NCI-H1105 treated with DMSO at 0.1 percent for 48 hours (cell line): ENCODE results near the gene B3GALT5.
"Not testable (repeated sequence)": the region's sequence is repeated elsewhere in the genome, so short reads cannot be mapped to it uniquely, and the experiment has no call there.

Experiments used
- DNase-seq: peaks from one replicate; lab custom pipeline; 2025; lab: John Stamatoyannopoulos, UW

The B3GALT5 gene

DNA sequence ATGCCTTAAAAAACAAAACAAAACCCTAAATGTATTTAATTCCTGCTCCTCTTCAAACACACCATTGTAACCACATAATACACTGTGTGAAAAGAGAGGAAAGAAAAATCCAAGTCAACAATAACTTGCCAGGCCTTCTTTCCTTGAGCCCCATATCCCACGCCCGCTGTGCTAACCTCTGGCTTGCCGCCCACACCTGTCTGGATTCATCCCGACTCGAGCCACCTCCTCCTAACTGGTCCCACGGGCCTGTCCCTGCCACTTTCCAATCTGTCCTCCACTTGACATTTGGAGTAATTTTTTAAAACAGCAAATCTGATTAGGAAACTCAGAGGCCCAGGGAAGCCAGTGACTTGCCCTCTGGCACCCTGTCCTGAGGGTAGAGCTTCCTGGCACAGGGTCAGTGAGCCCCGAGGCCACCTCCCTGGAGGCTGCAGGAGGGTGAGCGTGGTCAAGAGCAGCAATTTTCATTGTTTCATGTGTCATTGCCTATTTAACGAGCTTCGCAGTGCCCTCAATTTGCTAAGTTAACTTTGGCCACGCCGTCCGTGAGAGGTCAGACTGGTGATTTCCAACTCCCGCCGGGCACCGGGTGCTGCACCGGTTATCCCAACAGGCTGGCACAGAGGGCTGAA is 54.1 kb downstream of the B3GALT5 start:
- no peak for DNase-seq

DNA sequence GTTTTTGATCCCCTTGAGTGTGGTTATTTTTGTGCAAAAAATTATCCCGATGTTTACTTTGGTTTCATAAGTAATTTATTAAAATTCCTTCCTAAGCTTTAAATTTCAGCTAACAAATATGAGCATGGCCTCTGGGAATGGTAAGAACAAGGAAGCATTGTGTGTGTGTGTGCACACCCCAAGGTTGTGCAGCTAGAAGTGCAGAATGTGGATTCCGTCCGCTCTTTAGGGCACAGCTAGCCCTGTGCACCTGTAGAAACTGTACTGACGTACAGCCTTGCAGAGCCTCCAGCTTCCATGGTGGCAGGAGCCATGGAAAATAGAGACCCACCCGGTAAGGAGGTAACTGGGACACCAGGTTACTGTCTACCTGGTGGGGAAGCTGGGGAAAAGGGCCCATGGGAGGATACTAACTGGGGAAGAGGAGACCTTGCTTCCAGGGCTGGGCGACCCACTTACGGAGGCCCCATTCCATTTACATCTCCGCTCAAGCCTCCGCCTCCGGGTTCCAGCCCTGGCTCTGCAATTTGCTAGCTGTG is 54.7 kb downstream of the B3GALT5 start:
- DNase-seq, result no peak

DNA sequence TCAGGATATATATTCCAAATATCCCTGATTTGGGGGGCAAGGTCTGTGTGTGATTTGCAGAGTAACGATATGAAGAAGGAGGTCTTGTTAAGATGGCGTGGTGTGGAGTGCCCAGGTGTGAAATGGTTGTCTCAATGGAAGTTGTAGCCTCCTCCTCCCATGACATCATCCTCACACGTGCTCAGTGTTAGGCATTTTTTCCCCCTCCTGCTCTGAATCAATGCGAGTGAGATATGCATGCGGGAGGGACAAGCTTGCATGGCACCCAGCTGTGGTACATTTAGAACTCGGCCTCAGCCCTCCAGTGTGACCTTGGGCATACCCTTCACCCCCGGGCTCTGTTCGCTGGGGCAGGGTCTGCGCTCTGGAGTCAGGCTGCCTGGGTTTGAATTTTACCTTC is 55.6 kb downstream of the B3GALT5 start:
- DNase-seq, result no peak

DNA sequence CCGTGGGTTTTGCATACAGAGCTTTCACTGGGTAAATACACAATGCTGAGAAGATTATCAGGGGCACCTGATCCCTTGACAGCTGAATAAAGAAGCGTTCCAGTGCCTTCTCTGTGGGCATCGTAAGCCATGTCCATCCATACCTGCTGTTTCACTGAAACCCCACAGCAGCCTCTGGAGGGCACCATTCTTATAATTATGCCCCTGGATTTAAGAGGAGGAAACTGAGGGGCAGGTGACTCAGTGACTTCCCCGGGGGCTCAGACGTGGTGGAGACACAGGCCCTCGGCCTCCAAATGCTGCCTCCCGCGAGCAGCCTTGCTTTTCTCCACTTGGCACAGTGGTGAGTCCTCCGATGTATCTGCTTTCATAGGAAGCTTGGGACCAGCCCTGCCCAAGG is 56.7 kb downstream of the B3GALT5 start:
- DNase-seq, result no peak

DNA sequence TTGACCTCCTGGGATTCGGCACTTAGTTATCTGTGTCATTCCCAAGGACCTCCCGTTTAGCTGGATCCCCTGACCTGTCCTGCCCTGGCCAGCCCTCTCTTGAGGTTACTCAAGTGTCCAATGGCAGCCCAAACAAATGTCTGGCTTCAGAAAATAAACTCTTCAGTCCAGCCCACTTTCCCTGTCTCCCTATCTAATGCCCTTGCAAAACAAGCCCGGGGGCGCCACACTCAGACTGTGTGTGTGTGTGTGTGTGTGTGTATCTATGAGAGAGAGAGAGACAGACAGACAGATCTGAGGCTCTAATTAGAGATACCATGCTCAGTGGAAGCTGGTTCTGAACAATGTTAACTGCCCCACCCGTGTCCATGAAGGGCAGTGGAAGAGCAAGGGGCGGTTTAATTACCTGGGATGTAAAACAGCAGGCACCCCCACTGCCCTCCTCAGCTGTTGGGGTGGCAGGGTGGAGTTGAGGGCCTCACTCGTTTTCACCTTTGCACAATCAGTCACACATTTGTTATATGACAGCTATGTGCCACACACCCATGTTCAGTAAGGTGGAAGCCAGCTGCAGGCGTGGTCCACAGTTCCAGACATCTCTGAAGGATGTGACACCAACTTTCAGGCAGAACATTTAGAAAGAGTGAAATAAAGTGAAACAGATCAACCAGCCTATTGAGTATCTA is 57.4 kb downstream of the B3GALT5 start:
- no peak for DNase-seq

DNA sequence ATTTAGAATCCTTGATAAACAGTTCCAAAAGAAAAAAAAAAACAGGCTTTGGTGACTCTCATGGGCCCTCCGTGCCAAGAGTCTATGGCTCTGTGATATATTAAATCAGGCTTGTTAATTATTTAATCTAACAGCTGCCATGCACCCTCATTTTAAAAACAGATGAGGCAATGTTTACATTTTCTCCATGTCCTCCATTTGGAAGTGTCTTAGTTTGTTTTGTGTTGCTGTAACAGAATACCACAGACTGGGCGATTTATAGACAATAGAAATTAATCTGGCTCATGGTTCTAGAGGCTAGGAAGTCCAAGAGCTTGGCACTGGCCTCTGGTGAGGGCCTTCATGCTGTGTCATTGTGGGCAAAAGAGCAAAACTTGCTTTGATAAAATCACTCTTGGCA is 58.0 kb downstream of the B3GALT5 start:
- DNase-seq, result peak; percentile 54

DNA sequence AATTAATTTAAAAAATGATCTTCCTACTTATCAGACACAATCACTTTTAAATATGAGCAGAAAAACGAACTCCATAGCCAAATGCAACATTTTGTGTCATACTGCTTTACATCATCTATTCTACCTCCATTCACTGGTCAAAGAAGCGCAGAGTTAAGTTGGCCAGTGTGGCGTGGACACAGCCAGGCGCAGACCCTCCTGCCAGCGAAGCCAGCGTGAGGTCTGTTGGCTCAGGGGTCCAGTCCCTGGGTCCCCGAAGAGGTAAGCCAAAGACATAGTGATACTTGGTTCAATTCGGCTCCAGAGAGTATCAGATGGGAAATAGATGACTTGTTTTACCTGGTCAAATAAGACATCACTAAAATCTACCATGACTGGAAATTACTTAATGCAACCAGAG is 59.2 kb downstream of the B3GALT5 start:
- no peak for DNase-seq

DNA sequence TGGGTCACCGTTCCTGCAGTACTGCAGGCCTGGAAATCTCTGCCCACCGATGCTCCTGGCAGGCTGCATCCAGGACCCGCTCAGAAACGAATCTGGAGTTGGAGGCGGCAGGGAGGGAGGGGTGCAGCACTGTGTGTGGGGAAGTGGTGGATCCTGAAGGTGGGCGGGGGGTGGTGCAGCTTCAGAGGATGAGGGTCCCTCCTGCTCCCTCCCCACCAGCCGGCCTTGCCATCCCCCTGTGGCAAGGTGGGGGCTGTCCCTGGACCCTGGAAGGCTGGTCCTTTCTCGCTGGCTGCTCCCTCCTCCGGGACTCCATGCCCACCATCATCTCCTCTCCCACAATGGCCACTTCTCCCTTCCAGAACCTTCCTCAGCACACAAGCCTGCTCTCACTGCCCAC is 60.4 kb downstream of the B3GALT5 start:
- DNase-seq, result no peak

DNA sequence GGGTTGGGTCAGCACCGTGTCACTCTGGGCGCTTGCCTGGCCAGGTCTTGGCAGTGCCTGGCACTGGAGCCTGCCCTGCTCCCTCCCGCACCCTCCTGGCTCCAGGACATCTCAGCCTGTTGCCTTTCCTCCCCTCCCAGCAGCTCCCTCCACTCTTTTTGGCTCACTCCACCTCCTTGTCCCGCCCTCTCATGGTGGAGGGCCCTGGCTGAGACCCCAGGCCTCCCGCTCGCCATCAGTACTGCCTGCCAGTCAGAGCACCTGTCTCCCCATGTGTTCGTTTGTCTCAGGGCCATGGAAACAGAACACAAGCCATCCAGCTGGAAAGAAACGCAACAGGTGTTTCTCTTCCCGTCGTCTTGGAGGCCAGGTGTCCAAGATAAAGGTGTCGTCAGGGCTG is 61.0 kb downstream of the B3GALT5 start:
- DNase-seq, result peak; percentile 15

DNA sequence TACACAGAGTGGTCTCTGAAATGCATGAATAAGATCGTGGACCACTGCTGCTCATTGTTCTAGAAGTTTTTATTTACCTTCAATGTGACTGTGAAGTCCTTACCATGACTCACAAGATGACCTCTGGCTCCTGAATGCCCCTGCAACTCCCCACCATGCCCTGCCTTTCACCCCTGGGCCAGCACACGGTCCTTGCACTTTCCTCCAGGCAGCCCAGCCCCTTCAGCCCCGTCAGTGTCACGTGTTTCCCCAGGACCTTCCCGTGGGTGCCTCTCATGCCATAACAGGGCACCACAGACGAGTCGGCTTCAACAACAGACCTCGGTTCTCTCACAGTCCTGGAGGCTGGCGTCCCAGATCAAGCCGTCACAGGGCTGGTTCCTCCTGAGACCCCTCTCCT is 62.1 kb downstream of the B3GALT5 start:
- no peak for DNase-seq

DNA sequence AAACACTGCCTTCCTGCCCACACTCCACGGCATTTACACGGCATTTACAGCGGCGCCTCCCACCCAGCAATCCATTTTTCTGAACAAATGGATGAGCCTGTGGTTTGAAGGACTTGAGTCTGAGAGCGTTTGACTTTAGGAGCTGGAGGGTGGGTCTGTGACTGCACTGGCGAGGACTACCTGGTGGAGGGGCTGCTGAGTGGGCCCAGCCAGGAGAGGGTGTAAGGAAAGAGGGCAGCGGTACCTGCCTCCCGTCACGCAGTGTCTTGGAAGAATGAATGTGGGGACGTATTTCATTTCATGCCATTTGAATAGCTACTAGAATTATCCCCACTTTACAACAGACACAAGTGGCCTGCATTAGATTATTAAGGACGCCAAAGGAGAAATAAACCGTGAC is 62.9 kb downstream of the B3GALT5 start:
- no peak for DNase-seq

DNA sequence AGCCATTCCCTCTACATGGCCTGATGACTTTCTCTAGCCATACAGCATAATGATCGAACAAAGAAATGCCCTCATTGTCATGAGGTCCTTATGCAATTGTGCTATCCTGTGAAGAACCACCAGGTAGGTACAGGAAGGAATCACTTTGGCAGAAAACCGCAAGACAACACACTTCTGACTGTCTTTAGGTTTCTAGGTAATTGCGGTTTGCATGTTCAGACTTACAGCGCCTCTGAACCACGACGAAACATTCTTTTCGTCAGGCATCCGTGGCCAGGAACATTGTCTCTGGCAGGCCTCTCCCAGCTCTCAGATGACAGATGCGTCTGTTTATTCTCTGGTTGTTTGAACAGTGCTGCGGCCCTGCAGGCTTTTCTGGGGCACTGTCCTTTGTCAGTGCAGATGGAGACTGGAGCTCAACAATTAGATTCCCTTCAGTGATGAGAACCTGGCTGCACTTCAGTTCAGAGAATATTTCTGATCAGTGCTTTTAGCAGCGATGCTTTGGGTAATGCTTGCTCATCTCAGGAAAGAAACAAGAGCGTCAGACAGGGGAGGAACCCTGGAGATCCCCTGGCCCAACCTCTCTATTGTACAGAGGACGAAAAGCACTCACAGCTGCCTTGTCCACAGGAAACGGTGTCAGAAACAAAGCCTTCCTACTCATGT is 63.4 kb downstream of the B3GALT5 start:
- DNase-seq, result peak; percentile 91

DNA sequence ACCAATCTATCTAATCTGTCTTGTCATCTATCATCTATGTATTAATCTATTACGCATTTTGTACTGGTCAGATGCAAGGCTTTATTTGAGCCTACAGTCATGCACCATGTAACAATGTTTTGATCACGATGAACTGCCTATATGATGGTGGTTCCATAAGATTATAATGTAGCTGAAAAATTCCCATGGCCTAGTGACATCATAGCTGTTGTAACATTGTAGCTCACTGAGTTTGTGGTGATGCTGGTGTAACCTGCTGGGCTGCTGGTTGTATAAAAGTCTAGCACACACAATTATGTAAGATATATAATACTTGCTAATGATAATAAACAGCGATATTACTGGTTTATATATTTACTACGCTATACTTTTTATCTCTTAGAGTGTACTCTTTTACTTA is 67.5 kb downstream of the B3GALT5 start:
- no peak for DNase-seq

DNA sequence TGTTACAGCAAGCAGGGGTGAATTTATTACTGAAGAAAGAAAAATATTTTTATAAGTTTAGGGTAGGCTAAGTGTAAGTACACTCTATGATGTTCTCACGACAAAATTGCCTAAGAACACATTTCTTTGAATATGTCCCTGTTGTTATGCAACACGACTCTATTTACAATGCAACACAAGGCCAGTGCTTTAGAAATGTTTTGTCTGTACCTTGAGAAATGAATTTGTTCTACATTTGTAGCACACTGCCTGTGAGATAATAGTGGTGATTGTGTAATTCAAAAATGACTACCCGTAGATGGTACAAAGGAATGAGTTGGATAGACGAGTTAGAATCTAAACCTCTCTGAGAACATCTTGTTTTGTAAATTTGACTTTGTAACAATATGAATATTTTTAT is 68.5 kb downstream of the B3GALT5 start:
- no peak for DNase-seq

DNA sequence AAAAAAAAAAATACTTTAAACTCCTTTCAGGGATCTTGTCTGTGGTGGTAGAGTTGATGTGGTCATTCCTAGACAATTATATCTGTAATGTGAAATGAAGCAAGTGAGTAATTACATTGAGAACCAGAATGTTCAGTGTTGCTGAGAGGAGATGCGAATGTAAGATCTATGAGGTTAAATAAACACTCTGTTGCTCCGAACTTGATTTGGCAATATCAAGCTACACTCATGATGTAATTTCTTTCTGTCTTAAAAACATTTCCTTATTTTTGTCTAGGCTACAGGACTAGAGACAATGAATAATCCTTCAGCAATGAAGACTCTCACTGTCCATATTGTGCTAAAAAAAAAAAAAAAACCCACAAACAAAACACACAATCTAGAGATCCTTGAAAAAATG is 69.1 kb downstream of the B3GALT5 start:
- DNase-seq, result no peak

DNA sequence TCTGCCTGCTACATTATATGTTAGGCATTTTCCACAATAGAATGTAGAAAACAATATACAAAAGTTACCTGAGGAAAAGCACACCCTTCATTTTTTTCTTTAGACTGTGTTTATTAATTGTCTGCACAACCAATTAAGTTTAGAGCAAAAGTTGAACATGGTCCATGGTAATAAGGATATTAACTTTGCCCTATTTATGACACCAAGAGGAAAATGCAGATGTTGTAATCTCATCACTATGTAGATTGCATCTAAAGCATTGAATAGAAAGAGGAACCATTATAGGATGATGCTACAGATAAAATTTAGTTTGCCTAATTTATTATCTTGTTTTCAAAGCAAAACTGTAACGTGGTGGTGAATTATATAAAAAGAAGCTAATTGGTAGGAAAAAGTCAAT is 72.5 kb downstream of the B3GALT5 start:
- no peak for DNase-seq

DNA sequence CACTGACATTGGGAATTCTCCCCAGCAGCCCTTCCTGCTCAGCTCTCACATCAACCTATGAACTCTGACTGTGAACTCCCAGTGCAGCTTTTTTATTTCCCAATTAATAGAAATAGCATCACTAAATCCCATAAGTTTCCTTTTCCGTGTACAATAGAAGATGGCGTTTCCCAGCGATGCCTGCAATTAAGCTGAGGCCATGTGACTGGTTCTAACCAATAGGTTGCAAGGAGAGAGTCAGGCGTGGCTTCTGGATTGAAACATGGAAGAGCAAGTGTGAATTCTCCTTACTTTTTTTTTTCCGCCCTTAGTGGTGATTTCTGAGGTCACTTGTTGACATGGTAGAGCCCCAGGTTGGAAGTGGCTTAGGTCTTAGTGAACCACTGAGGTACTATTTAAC is 73.3 kb downstream of the B3GALT5 start:
- DNase-seq, result no peak

DNA sequence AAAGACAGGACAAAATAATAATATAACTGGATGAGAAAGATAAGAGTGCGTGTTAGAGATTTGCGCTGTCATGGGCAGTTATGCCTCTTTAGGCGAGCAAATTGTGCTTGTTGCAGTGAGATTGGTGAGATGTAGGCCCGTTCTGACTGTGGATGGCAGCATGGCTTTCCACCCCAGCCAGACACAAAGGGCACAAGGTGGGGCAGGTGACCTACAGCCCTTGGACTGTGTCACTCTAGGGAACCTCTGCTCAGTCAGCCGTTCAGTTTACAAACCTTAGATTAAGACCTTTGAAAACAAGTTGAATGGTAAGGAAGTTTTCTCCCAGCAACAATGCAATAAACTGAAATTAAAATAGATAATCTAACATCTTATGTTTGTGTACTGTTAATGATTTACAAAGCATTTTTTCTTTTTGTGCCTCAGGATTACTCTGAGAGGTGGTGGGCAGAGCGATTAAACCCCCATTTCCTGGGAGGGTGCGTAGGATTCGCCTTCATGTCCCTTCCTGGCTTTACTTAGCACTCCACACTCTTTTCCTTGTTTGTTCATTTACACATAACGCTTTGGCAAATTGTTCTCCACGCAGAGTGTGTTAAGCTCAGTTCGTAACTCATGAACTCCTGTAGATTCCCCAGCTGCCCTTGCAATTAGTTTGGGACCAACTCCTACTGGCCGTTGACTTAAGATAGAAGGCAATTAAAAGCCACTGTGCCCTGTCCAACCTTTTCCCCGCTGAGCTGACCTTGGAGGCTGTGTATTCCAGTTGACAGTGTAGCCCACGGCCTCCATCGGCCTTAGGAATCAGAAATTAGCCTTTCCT is 74.1 kb downstream of the B3GALT5 start:
- DNase-seq, result no peak

DNA sequence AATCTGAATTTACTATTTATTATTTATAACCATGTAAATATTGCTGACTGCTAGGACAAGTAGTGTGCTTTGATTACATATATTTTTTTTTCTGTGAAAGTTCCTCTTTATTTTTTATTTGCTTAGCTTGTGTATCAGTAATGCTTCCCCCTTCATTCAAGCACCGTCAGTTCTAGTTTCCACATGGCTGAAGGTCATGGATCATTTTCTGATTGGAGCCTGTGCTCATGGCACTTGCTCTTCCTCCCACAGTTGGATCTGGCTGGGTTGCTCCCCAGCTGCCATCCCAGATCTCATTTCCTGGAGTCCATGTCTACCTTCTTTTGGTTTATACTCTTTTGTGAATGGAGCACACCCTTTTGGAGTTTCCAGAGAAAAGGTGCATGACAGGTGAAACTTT is 75.3 kb downstream of the B3GALT5 start:
- DNase-seq, result no peak

DNA sequence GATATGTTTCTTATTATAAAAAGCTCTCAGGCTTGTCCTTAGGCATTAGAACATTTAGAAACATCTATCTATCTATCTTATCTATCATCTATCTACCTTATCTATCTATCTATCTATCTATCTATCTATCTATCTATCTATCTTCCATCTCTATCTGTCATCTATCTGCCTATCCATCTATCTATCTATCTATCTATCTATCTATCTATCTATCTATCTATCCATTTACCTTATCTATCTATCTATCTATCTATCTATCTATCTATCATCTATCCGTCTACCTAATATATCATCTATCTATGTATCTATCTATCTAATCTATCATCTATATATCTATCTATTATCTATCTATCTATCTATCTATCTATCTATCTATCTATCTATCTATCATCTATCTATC is 77.1 kb downstream of the B3GALT5 start:
- DNase-seq, result not testable (repeated sequence)

DNA sequence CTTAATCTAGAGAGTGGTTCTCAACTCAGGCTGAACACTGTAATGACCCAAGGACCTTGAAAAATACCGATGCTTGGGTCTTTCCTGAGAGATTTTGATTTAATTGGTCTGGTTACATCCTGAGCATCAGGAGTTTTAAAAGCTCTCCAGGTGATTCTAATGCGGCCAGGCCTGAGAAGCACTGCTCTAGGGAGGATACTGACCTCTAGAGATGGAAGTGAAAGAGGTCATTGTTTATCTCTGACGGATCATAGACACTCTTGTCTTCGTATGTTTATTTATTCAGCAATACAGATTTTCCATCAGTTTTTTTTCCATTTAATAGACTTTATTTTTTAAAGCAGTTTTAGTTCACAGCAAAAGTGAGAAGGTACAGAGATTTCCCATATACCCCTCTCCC is 77.7 kb downstream of the B3GALT5 start:
- no peak for DNase-seq

DNA sequence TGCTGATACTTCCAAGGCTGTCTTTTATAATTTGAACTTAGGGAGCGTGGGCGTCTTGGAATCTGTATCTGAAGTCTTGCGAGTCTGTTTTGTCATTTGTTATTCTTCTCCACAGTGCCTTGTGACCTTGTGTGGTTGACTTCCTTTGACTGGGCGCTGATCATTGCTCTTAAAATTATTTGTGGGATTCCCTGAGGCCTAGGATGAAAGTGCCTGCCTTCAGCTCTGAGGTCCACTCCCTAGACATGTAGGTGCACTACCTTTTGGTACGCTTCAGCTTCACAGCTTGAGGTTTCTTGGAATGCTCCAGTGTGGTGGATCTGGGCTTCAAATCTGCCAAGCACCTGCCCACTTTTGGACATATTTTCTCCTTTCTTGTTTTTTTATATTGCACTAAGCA is 82.0 kb downstream of the B3GALT5 start:
- DNase-seq, result no peak
